GM12878 (cell line): Measurements from ENCODE around the gene NOS1. TPM values are rescaled to one million over a fixed set of nuclear protein-coding genes. Genes with fewer than 3 reads are reported as not detected.
A peak's percentile ranks its signal among the peaks of the same experiment; 100 is the strongest.

Experiments used
- ATAC-seq: fragments of 200-7000 bp; cut with Tn5 transposase; 3 replicates; pipeline ENCODE4 v1.9.1; 2020; ENCODE audit warnings: mild to moderate bottlenecking, moderate library complexity
- Bru-seq: library from RNA; stranded (reverse); fragments of 400-500 nt; gene quantifications from one replicate; lab custom pipeline; 2021; lab: Mats Ljungman, UMichigan
- BruChase-seq, 2 experiments: library from RNA; stranded (reverse); fragments of 400-500 nt; gene quantifications; one replicate each; lab custom pipeline; 2021; lab: Mats Ljungman, UMichigan
- BruUV-seq: library from RNA; stranded (reverse); fragments of 400-500 nt; replicated peaks from 2 replicates; lab custom pipeline; 2021; lab: Mats Ljungman, UMichigan
- CTCF ChIA-PET: fragments of 300-600 bp; sonication (Branson Sonifier 250); formaldehyde crosslinking; extraction: SDS; loops from one replicate; lab custom pipeline; 2021; ENCODE audit warnings: inconsistent platforms; lab: Yijun Ruan, JAX
- POLR2A ChIA-PET: fragments of 350-600 bp; formaldehyde crosslinking; extraction: SDS; loops from one replicate; lab custom pipeline; 2021; ENCODE audit warnings: inconsistent platforms; lab: Charles Lee
- RAD21 ChIA-PET: fragments of 300-600 bp; sonication (Branson Sonifier 250); formaldehyde crosslinking; loops from one replicate; lab custom pipeline; 2023; ENCODE audit warnings: antibody characterized with exemption; ENCODE audit not compliant: unreplicated experiment; lab: Charles Lee
- SMC1A ChIA-PET: fragments of 300-600 bp; sonication (Branson Sonifier 250); formaldehyde crosslinking; loops from one replicate; lab custom pipeline; 2023; ENCODE audit not compliant: unreplicated experiment, uncharacterized antibody; lab: Charles Lee
- DNase-seq: peaks from one replicate; pipeline ENCODE4 v3.0.0-alpha.2; 2011; ENCODE audit warnings: low read depth, low spot score
- FAIRE-seq: peaks from 3 replicates; lab custom pipeline; 2011; peaks lifted over from hg19 to GRCh38; lab: Jason Lieb, UNC
- H2AFZ ChIP-seq: 2 replicates; pipeline ENCODE4 v1.6.0; 2011; ENCODE audit warnings: low read depth, low read length, control low read depth; ENCODE audit not compliant: control insufficient read depth
- H3K27ac ChIP-seq: 2 replicates; pipeline ENCODE4 v1.5.1; 2011; ENCODE audit warnings: control low read depth; ENCODE audit not compliant: control insufficient read depth, insufficient read depth
- H3K27me3 ChIP-seq, 2 experiments: replicated peaks in 1 of 2; 2 replicates each; pipeline versions ENCODE4 v1.6.0 to v1.6.1; 2011; ENCODE audit warnings: low read length in 1 of 2; ENCODE audit not compliant: control insufficient read depth in 2 of 2, insufficient read depth in 2 of 2
- H3K36me3 ChIP-seq, 2 experiments: 2 replicates each; pipeline ENCODE4 v1.5.1; 2011; ENCODE audit warnings: low read length in 1 of 2; ENCODE audit not compliant: control insufficient read depth in 2 of 2, insufficient read depth in 2 of 2
- H3K4me1 ChIP-seq: 2 replicates; pipeline ENCODE4 v1.6.1; 2011; ENCODE audit warnings: mild to moderate bottlenecking, low read length, moderate library complexity, mixed read lengths; ENCODE audit not compliant: control insufficient read depth, insufficient read depth
- H3K4me2 ChIP-seq: 2 replicates; pipeline ENCODE4 v1.6.0; 2011; ENCODE audit warnings: control low read depth; ENCODE audit not compliant: control insufficient read depth, insufficient read depth
- H3K4me3 ChIP-seq: fragments of 200-600 bp; sonication (generic); 2 replicates; pipeline ENCODE4 v1.5.1; 2016
- H3K79me2 ChIP-seq: 2 replicates; pipeline ENCODE4 v1.6.0; 2011; ENCODE audit warnings: low read length; ENCODE audit not compliant: control insufficient read depth, insufficient read depth
- H3K9ac ChIP-seq: 2 replicates; pipeline ENCODE4 v1.8.0; 2011; ENCODE audit warnings: low read length, control low read depth, mixed read lengths; ENCODE audit not compliant: control insufficient read depth, insufficient read depth
- H3K9me3 ChIP-seq: replicated peaks from 3 replicates; pipeline ENCODE4 v1.5.1; 2011; ENCODE audit warnings: mild to moderate bottlenecking, low read length; ENCODE audit not compliant: control insufficient read depth, insufficient read depth
- H4K20me1 ChIP-seq: 2 replicates; pipeline ENCODE4 v1.6.0; 2011; ENCODE audit not compliant: control insufficient read depth, insufficient read depth
- BHLHE40 ChIP-seq, 2 experiments: fragments of 450-650 bp in 1 of 2; IDR thresholded peaks; 2 replicates each; pipeline ENCODE4 v1.6.1; 2011 to 2017; ENCODE audit warnings: low read depth in 2 of 2, borderline replicate concordance in 1 of 2, improper control_type of control experiment in 1 of 2, low read length in 1 of 2, mild to moderate bottlenecking in 1 of 2
- CHD2 ChIP-seq: IDR thresholded peaks from 2 replicates; pipeline ENCODE4 v1.6.1; 2011; ENCODE audit warnings: low read depth, low read length, improper control_type of control experiment, borderline replicate concordance
- RUNX3 ChIP-seq: IDR thresholded peaks from 2 replicates; pipeline ENCODE4 v1.6.1; 2012; ENCODE audit warnings: low read length, inconsistent platforms
- SMARCA5 ChIP-seq: fragments of 450-650 bp; IDR thresholded peaks from 2 replicates; pipeline ENCODE4 v1.6.1; 2017; ENCODE audit warnings: mild to moderate bottlenecking
- TAF1 ChIP-seq: IDR thresholded peaks from 2 replicates; pipeline ENCODE4 v1.6.1; 2011; ENCODE audit warnings: mild to moderate bottlenecking, low read depth, low read length, borderline replicate concordance
- ZNF207 ChIP-seq: fragments of 450-650 bp; IDR thresholded peaks from 2 replicates; pipeline ENCODE4 v1.6.1; 2014; ENCODE audit warnings: antibody characterized with exemption, mild to moderate bottlenecking, borderline replicate concordance
- WGBS: methylation state at CpG from one replicate; pipeline ENCODE4 v1.1.6; 2016; ENCODE audit warnings: low lambda C conversion rate; ENCODE audit not compliant: insufficient replicate concordance, insufficient coverage; ENCODE audit errors: missing lambda C conversion rate; 5-methylcytosine and 5-hydroxymethylcytosine counted together
- in situ Hi-C: fragments of 300-500 bp; cut with MboI; formaldehyde crosslinking; loops from 9 replicates; pipeline ENCODE4 v1.14.3; 2018; ENCODE audit warnings: mixed read lengths
- intact Hi-C: fragments of 100-400 bp; cut with micrococcal nuclease; formaldehyde crosslinking; loops from one replicate; pipeline ENCODE4 v1.14.2; 2022; ENCODE audit not compliant: unreplicated experiment
- long read RNA-seq, 2 experiments: library from polyadenylated mRNA; unstranded; transcript quantifications; one replicate each; pipeline ENCODE4 v2.0.0, GENCODE V29; 2019 to 2020
- polyA minus RNA-seq, 3 experiments: library from RNA; depleted of rRNA, polyadenylated mRNA; stranded (reverse); fragments of >200 nt; gene quantifications; 2 replicates each; pipeline ENCODE4 v1.2.3, GENCODE V29; 2011
- polyA plus RNA-seq, 11 experiments: library from polyadenylated mRNA; depleted of rRNA in 4 of 11; unstranded in 6 of 11; stranded (reverse) in 5 of 11; fragments of >200 nt; fragmentation: Nextera tagmentation in 4 of 11; fragmentation: Illumina TruSeq in 1 of 11; extraction: Ambion mirVana in 4 of 11; extraction: Trizol in 1 of 11; gene quantifications; 1 replicate in 1 of 11; 2 replicates in 10 of 11; pipeline versions ENCODE4 v1.2.1 to v1.2.3, GENCODE V29; 2011 to 2016; ENCODE audit warnings: inconsistent platforms in 2 of 11, missing spikeins in 2 of 11, low read depth in 1 of 11
- total RNA-seq, 4 experiments: library from RNA; depleted of rRNA in 3 of 4; stranded (reverse); fragments of >200 nt in 3 of 4; fragmentation: Illumina TruSeq in 1 of 4; extraction: Trizol in 1 of 4; gene quantifications; 2 replicates each; pipeline versions ENCODE4 v1.2.1 to v1.2.3, GENCODE V29; 2013 to 2021
- TF ChIP-seq, protein P1 (sequence below): IDR thresholded peaks from 2 replicates; pipeline ENCODE4 v1.6.1; 2012; ENCODE audit warnings: improper control_type of control experiment, low read depth, low read length; ENCODE audit not compliant: insufficient replicate concordance
- TF ChIP-seq, protein P2 (sequence below): IDR thresholded peaks from 2 replicates; pipeline ENCODE4 v1.6.1; 2012; ENCODE audit warnings: low read depth, low read length, improper control_type of control experiment
- TF ChIP-seq, protein P3 (sequence below): IDR thresholded peaks from 2 replicates; pipeline ENCODE4 v1.6.1; 2012; ENCODE audit warnings: low read length, inconsistent platforms

The NOS1 gene
- total RNA-seq (2013; cell fraction: nucleolus; rRNA removed): 0.15 and 0.92 TPM in 2 replicates
- not detected in 2 replicates for total RNA-seq (2014; rRNA removed)
- total RNA-seq (2014; rRNA removed; fragmentation: Illumina TruSeq; extraction: Trizol): not detected in 2 replicates
- total RNA-seq (2021): 0.03 TPM in 1 of 2 replicates, not detected in the other
- not detected for polyA plus RNA-seq (2011; ENCODE audit: low read depth)
- polyA plus RNA-seq (2011; rRNA removed): 0.04 TPM in 2 replicates
- polyA plus RNA-seq (2011; cell fraction: cytosol; rRNA removed): 0.01 and 0.07 TPM in 2 replicates
- polyA plus RNA-seq (2011; cell fraction: nucleus; rRNA removed): 0.06 TPM in 2 replicates
- 0.04 TPM in 1 of 2 replicates, not detected in the other for polyA plus RNA-seq (2012)
- polyA plus RNA-seq (2014; fragmentation: Illumina TruSeq; extraction: Trizol): 0.01 TPM in 1 of 2 replicates, not detected in the other
- not detected for polyA plus RNA-seq (2014; fragmentation: Nextera tagmentation; extraction: Ambion mirVana)
- under 0.01 and 0.03 TPM in 2 replicates for polyA plus RNA-seq (2014; rRNA removed)
- not detected for polyA plus RNA-seq (2016; fragmentation: Nextera tagmentation; extraction: Ambion mirVana)
- polyA minus RNA-seq (2011; rRNA and poly(A)+ RNA removed): under 0.01 TPM in 2 replicates
- not detected in 2 replicates for polyA minus RNA-seq (2011; cell fraction: cytosol; rRNA and poly(A)+ RNA removed)
- polyA minus RNA-seq (2011; cell fraction: nucleus; rRNA and poly(A)+ RNA removed): 1.4 TPM in 1 of 2 replicates, not detected in the other
- percentile 3 among the genes with signal in this experiment for Bru-seq, nascent RNA
- BruChase-seq, experiment 1, labeled RNA remaining after a 6-hour chase: percentile 3 among the genes with signal in this experiment
- BruChase-seq, experiment 2, labeled RNA remaining after a 2-hour chase: percentile 6 among the genes with signal in this experiment
- long read RNA-seq, experiment 1: 0 reads
- long read RNA-seq, experiment 2: 0 reads

DNA sequence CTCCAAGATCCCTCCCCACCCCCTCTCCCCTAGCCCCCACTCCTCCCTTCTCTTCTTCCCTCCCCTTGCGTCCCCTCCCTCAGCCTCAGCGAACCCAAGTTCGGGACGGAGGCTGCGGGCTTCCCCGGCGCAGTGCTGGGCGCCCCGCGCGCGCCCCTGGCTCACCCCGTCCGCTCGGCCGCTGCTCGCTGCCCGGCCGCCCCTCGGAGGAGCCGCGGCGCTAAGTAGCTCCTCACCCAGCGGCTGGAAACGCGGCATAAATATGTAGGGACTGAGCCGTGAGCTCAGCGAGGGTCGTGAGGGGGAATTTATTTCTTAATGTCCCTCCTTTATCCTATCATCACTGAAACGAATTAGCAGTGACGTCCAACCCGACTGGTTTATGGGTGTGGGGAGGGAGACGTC, at the start of gene NOS1:
Gene NOS1 (minus strand): TSS at position 280 of the 405 bp plus-strand sequence. CDS start 30,557 bp downstream, outside the sequence.
- SMC1A ChIA-PET: no interaction called here
- peaks cover 3 to 5% of the 10 kb centered on the region in 2 experiments; a peak in 3 of 4 replicates for H3K27me3 ChIP-seq

More for the DNA sequence above, at the start of gene NOS1:
- Histone ChIP-seq H3K9me3 (no peaks in the 10 kb centered on the region), H3K36me3 (no peaks in the 10 kb centered on the region), H3K79me2 (no peaks in the 10 kb centered on the region), H3K27ac (no peak within 1 kb of the TSS), H3K9ac (no peak within 1 kb of the TSS), H4K20me1 (no peaks in the 10 kb centered on the region), H3K4me1 (no peaks in the 10 kb centered on the region), H2AFZ (no peak within 1 kb of the TSS), H3K4me3 (no peak within 1 kb of the TSS), H3K4me2 (no peak within 1 kb of the TSS)
- ChIA-PET CTCF (no interaction called here), POLR2A (no interaction called here), RAD21 (no interaction called here)
- BruUV-seq: no TSS peak
- TF ChIP-seq, protein P1, sequence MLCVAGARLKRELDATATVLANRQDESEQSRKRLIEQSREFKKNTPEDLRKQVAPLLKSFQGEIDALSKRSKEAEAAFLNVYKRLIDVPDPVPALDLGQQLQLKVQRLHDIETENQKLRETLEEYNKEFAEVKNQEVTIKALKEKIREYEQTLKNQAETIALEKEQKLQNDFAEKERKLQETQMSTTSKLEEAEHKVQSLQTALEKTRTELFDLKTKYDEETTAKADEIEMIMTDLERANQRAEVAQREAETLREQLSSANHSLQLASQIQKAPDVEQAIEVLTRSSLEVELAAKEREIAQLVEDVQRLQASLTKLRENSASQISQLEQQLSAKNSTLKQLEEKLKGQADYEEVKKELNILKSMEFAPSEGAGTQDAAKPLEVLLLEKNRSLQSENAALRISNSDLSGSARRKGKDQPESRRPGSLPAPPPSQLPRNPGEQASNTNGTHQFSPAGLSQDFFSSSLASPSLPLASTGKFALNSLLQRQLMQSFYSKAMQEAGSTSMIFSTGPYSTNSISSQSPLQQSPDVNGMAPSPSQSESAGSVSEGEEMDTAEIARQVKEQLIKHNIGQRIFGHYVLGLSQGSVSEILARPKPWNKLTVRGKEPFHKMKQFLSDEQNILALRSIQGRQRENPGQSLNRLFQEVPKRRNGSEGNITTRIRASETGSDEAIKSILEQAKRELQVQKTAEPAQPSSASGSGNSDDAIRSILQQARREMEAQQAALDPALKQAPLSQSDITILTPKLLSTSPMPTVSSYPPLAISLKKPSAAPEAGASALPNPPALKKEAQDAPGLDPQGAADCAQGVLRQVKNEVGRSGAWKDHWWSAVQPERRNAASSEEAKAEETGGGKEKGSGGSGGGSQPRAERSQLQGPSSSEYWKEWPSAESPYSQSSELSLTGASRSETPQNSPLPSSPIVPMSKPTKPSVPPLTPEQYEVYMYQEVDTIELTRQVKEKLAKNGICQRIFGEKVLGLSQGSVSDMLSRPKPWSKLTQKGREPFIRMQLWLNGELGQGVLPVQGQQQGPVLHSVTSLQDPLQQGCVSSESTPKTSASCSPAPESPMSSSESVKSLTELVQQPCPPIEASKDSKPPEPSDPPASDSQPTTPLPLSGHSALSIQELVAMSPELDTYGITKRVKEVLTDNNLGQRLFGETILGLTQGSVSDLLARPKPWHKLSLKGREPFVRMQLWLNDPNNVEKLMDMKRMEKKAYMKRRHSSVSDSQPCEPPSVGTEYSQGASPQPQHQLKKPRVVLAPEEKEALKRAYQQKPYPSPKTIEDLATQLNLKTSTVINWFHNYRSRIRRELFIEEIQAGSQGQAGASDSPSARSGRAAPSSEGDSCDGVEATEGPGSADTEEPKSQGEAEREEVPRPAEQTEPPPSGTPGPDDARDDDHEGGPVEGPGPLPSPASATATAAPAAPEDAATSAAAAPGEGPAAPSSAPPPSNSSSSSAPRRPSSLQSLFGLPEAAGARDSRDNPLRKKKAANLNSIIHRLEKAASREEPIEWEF: no peak
- TF ChIP-seq BHLHE40 (IDR thresholded peaks at IDR 0.05; ENCODE audit: borderline replicate concordance in 1 of 2, low read depth in 2 of 2, low read length in 1 of 2): no peak
- TF ChIP-seq TAF1: no peak
- TF ChIP-seq, protein P2, sequence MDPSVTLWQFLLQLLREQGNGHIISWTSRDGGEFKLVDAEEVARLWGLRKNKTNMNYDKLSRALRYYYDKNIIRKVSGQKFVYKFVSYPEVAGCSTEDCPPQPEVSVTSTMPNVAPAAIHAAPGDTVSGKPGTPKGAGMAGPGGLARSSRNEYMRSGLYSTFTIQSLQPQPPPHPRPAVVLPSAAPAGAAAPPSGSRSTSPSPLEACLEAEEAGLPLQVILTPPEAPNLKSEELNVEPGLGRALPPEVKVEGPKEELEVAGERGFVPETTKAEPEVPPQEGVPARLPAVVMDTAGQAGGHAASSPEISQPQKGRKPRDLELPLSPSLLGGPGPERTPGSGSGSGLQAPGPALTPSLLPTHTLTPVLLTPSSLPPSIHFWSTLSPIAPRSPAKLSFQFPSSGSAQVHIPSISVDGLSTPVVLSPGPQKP: no peak
- TF ChIP-seq ZNF207: no peak
- no peak for TF ChIP-seq SMARCA5
- no peak for TF ChIP-seq RUNX3
- TF ChIP-seq CHD2: no peak
- TF ChIP-seq, protein P3, sequence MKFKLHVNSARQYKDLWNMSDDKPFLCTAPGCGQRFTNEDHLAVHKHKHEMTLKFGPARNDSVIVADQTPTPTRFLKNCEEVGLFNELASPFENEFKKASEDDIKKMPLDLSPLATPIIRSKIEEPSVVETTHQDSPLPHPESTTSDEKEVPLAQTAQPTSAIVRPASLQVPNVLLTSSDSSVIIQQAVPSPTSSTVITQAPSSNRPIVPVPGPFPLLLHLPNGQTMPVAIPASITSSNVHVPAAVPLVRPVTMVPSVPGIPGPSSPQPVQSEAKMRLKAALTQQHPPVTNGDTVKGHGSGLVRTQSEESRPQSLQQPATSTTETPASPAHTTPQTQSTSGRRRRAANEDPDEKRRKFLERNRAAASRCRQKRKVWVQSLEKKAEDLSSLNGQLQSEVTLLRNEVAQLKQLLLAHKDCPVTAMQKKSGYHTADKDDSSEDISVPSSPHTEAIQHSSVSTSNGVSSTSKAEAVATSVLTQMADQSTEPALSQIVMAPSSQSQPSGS: no peak
- no peak for ATAC-seq
- FAIRE-seq: no peak
- DNase-seq: no peak
- intact Hi-C loops: loop anchor here (10.0 kb wide), 1 partner anchor 147 kb away; no protein-coding TSS in a partner anchor
- 33% methylated on average over 31 of the region's 33 CpGs for WGBS
- in situ Hi-C loops: no loop called here
